B cell (primary cell): ENCODE data around the gene MDM1. TPM values are rescaled to one million over a fixed set of nuclear protein-coding genes. Genes with fewer than 3 reads are reported as not detected.

Experiments used
- ATAC-seq: fragments of 200-7000 bp; cut with Tn5 transposase; one replicate; pipeline ENCODE4 v1.10.0; 2021; ENCODE audit warnings: low read depth, mild to moderate bottlenecking, moderate number of reproducible peaks, moderate library complexity
- CTCF ChIA-PET: fragments of 350-600 bp; sonication (Branson Sonifier 250); formaldehyde crosslinking; loops from one replicate; lab custom pipeline; 2021; ENCODE audit warnings: antibody characterized with exemption, inconsistent platforms; lab: Charles Lee
- POLR2A ChIA-PET: fragments of 350-600 bp; sonication (Branson Sonifier 250); formaldehyde crosslinking; loops from one replicate; lab custom pipeline; 2021; ENCODE audit warnings: antibody characterized with exemption; lab: Charles Lee
- DNase-seq: peaks from one replicate; pipeline ENCODE4 v3.0.0; 2013
- H2AFZ ChIP-seq: 2 replicates; pipeline ENCODE4 v1.6.1; 2012; ENCODE audit warnings: mild to moderate bottlenecking, low read depth, low read length; ENCODE audit not compliant: insufficient read depth, poor library complexity, severe bottlenecking
- H3K27ac ChIP-seq, 2 donors: 1 replicate in 1 of 2; 2 replicates in 1 of 2; pipeline ENCODE4 v1.5.1; 2012 to 2013; ENCODE audit warnings: low read length in 2 of 2, mild to moderate bottlenecking in 2 of 2, moderate library complexity in 1 of 2
- H3K27me3 ChIP-seq, 4 experiments: fragments of 200-600 bp in 1 of 4; sonication (generic) in 1 of 4; replicated peaks in 1 of 4; 1 replicate in 2 of 4; 2 replicates in 2 of 4; pipeline versions ENCODE4 v1.6.1 to v1.7.0; 2013 to 2016; ENCODE audit warnings: low read length in 3 of 4, mild to moderate bottlenecking in 2 of 4, mixed read lengths in 1 of 4, moderate library complexity in 1 of 4; ENCODE audit not compliant: insufficient read depth in 4 of 4, control insufficient read depth in 3 of 4; ENCODE audit errors: control extremely low read depth in 1 of 4
- H3K36me3 ChIP-seq, 2 experiments: replicated peaks in 1 of 2; 1 replicate in 1 of 2; 2 replicates in 1 of 2; pipeline versions ENCODE4 v1.6.1 to v1.7.1; 2013; ENCODE audit warnings: low read length in 1 of 2; ENCODE audit not compliant: insufficient read depth in 2 of 2, control insufficient read depth in 1 of 2; ENCODE audit errors: control extremely low read depth in 1 of 2, extremely low read depth in 1 of 2
- H3K4me1 ChIP-seq, 2 donors: fragments of 200-600 bp in 1 of 2; sonication (generic) in 1 of 2; 1 replicate in 1 of 2; 2 replicates in 1 of 2; pipeline versions ENCODE4 v1.5.1 to v1.6.1; 2013 to 2017; ENCODE audit warnings: low read length in 2 of 2; ENCODE audit not compliant: control insufficient read depth in 2 of 2, insufficient read depth in 2 of 2
- H3K4me2 ChIP-seq: replicated peaks from 2 replicates; pipeline ENCODE3; 2012; ENCODE audit warnings: mild to moderate bottlenecking, low read depth, low read length; ENCODE audit not compliant: poor library complexity, severe bottlenecking
- H3K4me3 ChIP-seq, 5 experiments: fragments of 200-600 bp in 1 of 5; sonication (generic) in 1 of 5; 1 replicate in 3 of 5; 2 replicates in 2 of 5; pipeline versions ENCODE4 v1.5.1 to v1.7.0; 2011 to 2016; ENCODE audit warnings: low read length in 4 of 5, mild to moderate bottlenecking in 4 of 5, low read depth in 2 of 5, control low read depth in 1 of 5, moderate library complexity in 1 of 5; ENCODE audit not compliant: insufficient read depth in 1 of 5; ENCODE audit errors: control extremely low read depth in 1 of 5, extremely low read depth in 1 of 5
- H3K79me2 ChIP-seq: fragments of 200-600 bp; sonication (generic); one replicate; pipeline ENCODE4 v1.6.0; 2016; ENCODE audit warnings: low read length; ENCODE audit not compliant: control insufficient read depth, insufficient read depth
- H3K9ac ChIP-seq: fragments of 200-600 bp; sonication (generic); 2 replicates; pipeline ENCODE4 v1.6.1; 2017; ENCODE audit warnings: mild to moderate bottlenecking, low read length, moderate library complexity
- H3K9me3 ChIP-seq, 3 donors: one replicate each; pipeline versions ENCODE4 v1.6.1 to v1.7.1; 2013; ENCODE audit warnings: low read length in 2 of 3; ENCODE audit not compliant: control insufficient read depth in 2 of 3, insufficient read depth in 1 of 3; ENCODE audit errors: control extremely low read depth in 1 of 3
- H4K20me1 ChIP-seq: 2 replicates; pipeline ENCODE4 v1.6.0; 2012; ENCODE audit warnings: mild to moderate bottlenecking, low read length; ENCODE audit not compliant: insufficient read depth, control insufficient read depth, poor library complexity, severe bottlenecking
- H3K27ac Mint-ChIP-seq: one replicate; pipeline ENCODE4 v1.8.0; 2021; ENCODE audit warnings: mixed read lengths
- H3K27me3 Mint-ChIP-seq: one replicate; pipeline ENCODE4 v1.8.0; 2021; ENCODE audit warnings: mixed read lengths
- H3K4me1 Mint-ChIP-seq: one replicate; pipeline ENCODE4 v1.8.0; 2021; ENCODE audit warnings: mixed read lengths
- H3K4me3 Mint-ChIP-seq: one replicate; pipeline ENCODE4 v1.8.0; 2021; ENCODE audit warnings: mixed read lengths
- H3K9me3 Mint-ChIP-seq: one replicate; pipeline ENCODE4 v1.8.0; 2022; ENCODE audit warnings: mixed read lengths; ENCODE audit not compliant: insufficient read depth
- CTCF ChIP-seq: fragments of 200-600 bp; IDR thresholded peaks from one replicate; pipeline ENCODE4 v1.8.0; 2022; ENCODE audit warnings: antibody characterized with exemption, mild to moderate bottlenecking
- EZH2 ChIP-seq: IDR thresholded peaks from 2 replicates; pipeline ENCODE4 v1.6.1; 2012; ENCODE audit warnings: borderline replicate concordance, low read depth, mild to moderate bottlenecking, moderate library complexity, low read length; ENCODE audit not compliant: insufficient read depth, poor library complexity, severe bottlenecking
- WGBS: methylation state at CpG from one replicate; pipeline ENCODE4 v1.1.5; 2013; ENCODE audit warnings: missing lambda C conversion rate; ENCODE audit not compliant: insufficient coverage; 5-methylcytosine and 5-hydroxymethylcytosine counted together
- intact Hi-C: fragments of 100-400 bp; cut with micrococcal nuclease; formaldehyde crosslinking; loops from one replicate; pipeline ENCODE4 v1.10.0; 2022
- polyA plus RNA-seq: library from polyadenylated mRNA; depleted of rRNA; stranded (reverse); fragments of >200 nt; gene quantifications from 2 replicates; pipeline ENCODE4 v1.2.3, GENCODE V29; 2012
- total RNA-seq, 2 donors: library from RNA; stranded (reverse); fragments of 120-200 nt in 1 of 2; gene quantifications; 1 replicate in 1 of 2; 2 replicates in 1 of 2; pipeline versions ENCODE4 v1.2.3 to v1.2.4, GENCODE V29; 2013 to 2022

MDM1 gene
- total and polyA plus RNA-seq, 2 donors (not counting 1 experiment from before 2014, with no cell fraction given), result 13.9 to 38.3 TPM

- ChIA-PET CTCF (interaction anchor here (0.6 to 2.2 kb wide), 3 partner anchors 10 to 270 kb away, joined by 3 to 6 read pairs (median 3); no protein-coding TSS in a partner anchor), POLR2A (no interaction called here)
- no peaks in the 10 kb centered on the region for H3K27me3 ChIP-seq
- whole genome bisulfite sequencing, result 100% methylated on average over 2 of the region's 2 CpGs
- H3K4me1 ChIP-seq, result peaks cover 3 to 4% of the 10 kb centered on the region in 2 donors
- DNase-seq, result no peak
- H3K27me3 Mint-ChIP-seq, result peaks cover 8% of the 10 kb centered on the region
- no peak overlapping the region for H3K4me3 ChIP-seq
- no peak for ATAC-seq
- H3K9me3 ChIP-seq, result no peaks in the 10 kb centered on the region
- TF ChIP-seq EZH2 (no peak), CTCF (no peak)
- peaks cover 4% of the 10 kb centered on the region for H3K4me1 Mint-ChIP-seq
- H3K9me3 Mint-ChIP-seq, result no peaks in the 10 kb centered on the region
- H3K27ac Mint-ChIP-seq, result no peak overlapping the region
- H3K79me2 ChIP-seq, result no peaks in the 10 kb centered on the region
- H4K20me1 ChIP-seq, result no peaks in the 10 kb centered on the region
- H3K9ac ChIP-seq, result no peak overlapping the region
- intact Hi-C loops, result no loop called here
- no peak overlapping the region for H2AFZ ChIP-seq
- no peak overlapping the region for H3K27ac ChIP-seq
- no peak overlapping the region for H3K4me2 ChIP-seq
- no peaks in the 10 kb centered on the region for H3K36me3 ChIP-seq
- H3K4me3 Mint-ChIP-seq, result no peak overlapping the region
These were observed 17.1 kb upstream of the MDM1 start for GRCh38 chr12:68349220-68349621.

GRCh38 chr12:68348419-68348818, 16.3 kb upstream of the MDM1 start:
- Histone ChIP-seq H3K9me3 (no peaks in the 10 kb centered on the region), H3K27me3 (no peaks in the 10 kb centered on the region), H3K27ac (no peak overlapping the region), H3K79me2 (no peaks in the 10 kb centered on the region), H3K36me3 (no peaks in the 10 kb centered on the region), H3K4me1 (peaks cover 3 to 4% of the 10 kb centered on the region in 2 donors), H3K4me3 (no peak overlapping the region), H2AFZ (no peak overlapping the region), H4K20me1 (no peaks in the 10 kb centered on the region), H3K9ac (no peak overlapping the region), H3K4me2 (no peak overlapping the region)
- DNase-seq (no peak), ATAC-seq (no peak)
- ChIA-PET CTCF (interaction anchor here (0.6 to 2.2 kb wide), 3 partner anchors 11 to 271 kb away, joined by 3 to 6 read pairs (median 3); no protein-coding TSS in a partner anchor), POLR2A (no interaction called here)
- intact Hi-C loops, result no loop called here
- Mint-ChIP-seq H3K27ac (no peak overlapping the region), H3K4me3 (no peak overlapping the region), H3K4me1 (peaks cover 4% of the 10 kb centered on the region), H3K27me3 (peaks cover 13% of the 10 kb centered on the region), H3K9me3 (no peaks in the 10 kb centered on the region)
- no peak for TF ChIP-seq CTCF
- no peak for TF ChIP-seq EZH2
- 100% methylated on average over 4 of the region's 5 CpGs for WGBS
